Measurements from ENCODE around the gene OCA2. TPM values are rescaled to one million over a fixed set of nuclear protein-coding genes. Genes with fewer than 3 reads are reported as not detected.

Gene OCA2
- total RNA-seq, 2 donors from 2014 or later: 3.7 TPM; not detected in 1

DNA sequence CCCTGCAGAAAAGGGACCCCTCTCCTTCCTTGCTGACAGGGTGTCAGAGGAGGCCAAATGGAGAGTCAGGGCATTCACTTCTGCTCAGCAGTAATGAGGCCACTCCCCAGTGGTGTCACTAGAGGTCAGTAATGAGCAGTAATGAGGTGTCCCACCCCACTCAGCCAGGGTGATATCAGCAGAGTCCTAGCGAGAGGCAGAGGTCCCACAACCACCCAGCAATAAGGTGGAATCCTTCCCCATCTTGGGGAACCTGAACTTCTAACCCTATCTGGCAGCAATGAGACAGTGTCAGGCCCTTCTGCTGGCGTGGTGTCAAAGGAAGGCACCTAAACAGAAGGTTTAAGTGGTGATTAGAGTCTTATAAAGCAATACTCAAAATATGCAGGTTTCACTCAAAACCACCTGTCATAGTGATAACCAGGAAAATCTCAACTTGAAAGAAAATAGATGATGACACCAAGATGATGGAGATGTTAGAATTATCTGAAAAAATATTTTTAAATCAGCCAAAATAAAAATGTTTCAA, 12.9 kb downstream of the OCA2 start:
- intact Hi-C loops (cut with DNase I): no loop called here
- WGBS: 43% methylated on average over 2 of the region's 2 CpGs

GRCh38 chr15:28085489-28086174, 13.5 kb downstream of the OCA2 start:
- Histone ChIP-seq H3K9me3 (no peaks in the 10 kb centered on the region), H3K4me3 (no peak overlapping the region), H3K27me3 (replicated peaks; ENCODE audit: insufficient read depth) (no peaks in the 10 kb centered on the region), H3K27ac (no peak overlapping the region), H3K36me3 (no peaks in the 10 kb centered on the region), H3K4me1 (replicated peaks) (no peaks in the 10 kb centered on the region)
- WGBS: 86% methylated on average over 4 of the region's 4 CpGs
- TF ChIP-seq, protein P1, sequence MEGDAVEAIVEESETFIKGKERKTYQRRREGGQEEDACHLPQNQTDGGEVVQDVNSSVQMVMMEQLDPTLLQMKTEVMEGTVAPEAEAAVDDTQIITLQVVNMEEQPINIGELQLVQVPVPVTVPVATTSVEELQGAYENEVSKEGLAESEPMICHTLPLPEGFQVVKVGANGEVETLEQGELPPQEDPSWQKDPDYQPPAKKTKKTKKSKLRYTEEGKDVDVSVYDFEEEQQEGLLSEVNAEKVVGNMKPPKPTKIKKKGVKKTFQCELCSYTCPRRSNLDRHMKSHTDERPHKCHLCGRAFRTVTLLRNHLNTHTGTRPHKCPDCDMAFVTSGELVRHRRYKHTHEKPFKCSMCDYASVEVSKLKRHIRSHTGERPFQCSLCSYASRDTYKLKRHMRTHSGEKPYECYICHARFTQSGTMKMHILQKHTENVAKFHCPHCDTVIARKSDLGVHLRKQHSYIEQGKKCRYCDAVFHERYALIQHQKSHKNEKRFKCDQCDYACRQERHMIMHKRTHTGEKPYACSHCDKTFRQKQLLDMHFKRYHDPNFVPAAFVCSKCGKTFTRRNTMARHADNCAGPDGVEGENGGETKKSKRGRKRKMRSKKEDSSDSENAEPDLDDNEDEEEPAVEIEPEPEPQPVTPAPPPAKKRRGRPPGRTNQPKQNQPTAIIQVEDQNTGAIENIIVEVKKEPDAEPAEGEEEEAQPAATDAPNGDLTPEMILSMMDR (IDR thresholded peaks at IDR 0.05): no peak
- no peak for TF ChIP-seq POLR2AphosphoS5 (IDR thresholded peaks at IDR 0.05)
- TF ChIP-seq POLR2A (IDR thresholded peaks at IDR 0.05): no peak
- no peak for DNase-seq (ENCODE audit: low spot score)
- intact Hi-C loops (cut with DNase I): no loop called here

More for the DNA sequence above, 12.9 kb downstream of the OCA2 start:
- TF ChIP-seq POLR2A (IDR thresholded peaks at IDR 0.05) (no peak), POLR2AphosphoS5 (IDR thresholded peaks at IDR 0.05) (no peak)
- TF ChIP-seq, protein P1 (IDR thresholded peaks at IDR 0.05): peak in 3 of 4 experiments; percentile 45 to 58 (median 46)
- Histone ChIP-seq H3K27me3 (replicated peaks; ENCODE audit: insufficient read depth) (no peaks in the 10 kb centered on the region), H3K4me3 (no peak overlapping the region), H3K9me3 (no peaks in the 10 kb centered on the region), H3K36me3 (no peaks in the 10 kb centered on the region), H3K4me1 (replicated peaks) (no peaks in the 10 kb centered on the region), H3K27ac (no peak overlapping the region)
- DNase-seq (ENCODE audit: low spot score): no peak

DNA sequence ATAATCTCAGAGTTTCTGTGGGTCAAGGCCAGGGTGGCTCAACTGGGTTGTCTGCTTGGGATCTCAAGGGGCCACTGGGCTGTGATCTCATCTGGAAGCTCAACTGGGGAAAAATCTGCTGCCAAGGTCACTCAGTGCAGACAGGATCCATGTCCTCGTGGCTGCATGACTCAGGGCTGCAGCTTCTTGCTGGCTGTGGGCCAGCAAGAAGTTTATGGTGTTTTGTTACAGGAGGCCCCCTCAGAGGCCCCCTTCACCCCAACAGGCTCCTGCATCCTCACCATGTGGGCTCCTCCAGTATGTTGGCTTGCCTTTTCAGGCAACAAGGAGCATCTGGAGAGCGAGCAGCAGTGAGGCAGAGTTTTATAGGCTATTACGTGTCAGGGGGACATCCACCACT, 14.6 kb downstream of the OCA2 start:
- H3K27me3 ChIP-seq (replicated peaks; ENCODE audit: insufficient read depth): no peaks in the 10 kb centered on the region
- H3K9me3 ChIP-seq: no peaks in the 10 kb centered on the region
- H3K27ac ChIP-seq: no peak overlapping the region
- H3K4me1 ChIP-seq (replicated peaks): no peaks in the 10 kb centered on the region
- intact Hi-C loops (cut with DNase I): no loop called here
- 67% methylated on average over 3 of the region's 3 CpGs for WGBS
- TF ChIP-seq POLR2A (IDR thresholded peaks at IDR 0.05) (no peak), POLR2AphosphoS5 (IDR thresholded peaks at IDR 0.05) (no peak)
- TF ChIP-seq, protein P1 (IDR thresholded peaks at IDR 0.05): no peak
- DNase-seq (ENCODE audit: low spot score): no peak
- H3K36me3 ChIP-seq: no peaks in the 10 kb centered on the region
- no peak overlapping the region for H3K4me3 ChIP-seq

- 65% methylated on average over 11 of the region's 11 CpGs for WGBS
- no peaks in the 10 kb centered on the region for H3K27me3 ChIP-seq (replicated peaks; ENCODE audit: insufficient read depth)
- TF ChIP-seq, protein P1 (IDR thresholded peaks at IDR 0.05): no peak
- TF ChIP-seq POLR2A (IDR thresholded peaks at IDR 0.05) (no peak), POLR2AphosphoS5 (IDR thresholded peaks at IDR 0.05) (no peak)
- no peak overlapping the region for H3K4me3 ChIP-seq
- intact Hi-C loops (cut with DNase I): no loop called here
- H3K27ac ChIP-seq: no peak overlapping the region
- no peak for DNase-seq (ENCODE audit: low spot score)
- H3K4me1 ChIP-seq (replicated peaks): no peaks in the 10 kb centered on the region
- H3K9me3 ChIP-seq: no peaks in the 10 kb centered on the region
- no peaks in the 10 kb centered on the region for H3K36me3 ChIP-seq
Measured at GRCh38 chr15:28082891-28083684, 16.0 kb downstream of the OCA2 start.

Measured in prostate gland (tissue), 2 donors.